HS-27A (cell line): ENCODE data around the gene PID1.
"Not testable (repeated sequence)": the region's sequence is repeated elsewhere in the genome, so short reads cannot be mapped to it uniquely, and the experiment has no call there.

ENCODE experiments used
- DNase-seq: peaks from one replicate; pipeline ENCODE4 v3.0.0-alpha.2; 2012; ENCODE audit warnings: low read depth, missing footprints

PID1 gene

DNA sequence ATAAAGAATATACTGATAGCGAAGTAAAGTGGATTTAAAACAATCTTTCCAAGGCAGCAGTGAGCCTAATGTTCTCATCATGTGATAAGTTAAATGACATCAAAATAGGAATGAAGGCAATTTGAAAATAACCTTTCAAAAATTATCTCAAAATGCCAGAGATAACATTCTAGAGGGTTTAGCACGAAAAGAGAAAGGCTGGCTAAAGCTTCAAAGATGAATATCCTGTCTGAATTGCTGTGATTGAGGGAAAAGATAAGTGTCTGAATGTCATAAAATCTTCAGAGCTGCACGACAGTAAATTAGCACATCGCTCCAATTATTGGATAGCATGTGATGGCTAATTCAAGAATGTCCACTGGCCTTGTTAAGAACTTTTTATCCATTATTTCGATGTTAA lies 159.3 kb downstream of the PID1 start:
- DNase-seq: no peak

DNA sequence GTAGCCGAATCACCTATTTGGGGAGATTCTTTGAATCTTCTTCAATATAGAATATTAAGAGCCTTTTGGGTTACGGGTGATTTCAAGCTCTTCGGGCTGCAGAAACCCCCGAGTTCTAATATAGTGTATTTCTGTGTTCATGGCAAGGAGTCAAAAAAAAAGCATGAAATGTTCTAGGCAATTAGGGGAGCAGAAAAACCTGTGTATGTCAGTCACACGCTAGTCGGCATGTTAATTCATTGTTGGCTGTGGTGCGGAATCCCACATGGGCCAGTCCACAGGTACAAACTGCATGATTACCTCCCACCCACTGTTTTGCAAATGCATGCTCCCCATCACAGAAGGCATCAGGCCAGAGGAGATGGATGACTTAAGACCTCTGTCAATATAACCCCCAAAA lies 161.9 kb downstream of the PID1 start:
- DNase-seq: no peak

DNA sequence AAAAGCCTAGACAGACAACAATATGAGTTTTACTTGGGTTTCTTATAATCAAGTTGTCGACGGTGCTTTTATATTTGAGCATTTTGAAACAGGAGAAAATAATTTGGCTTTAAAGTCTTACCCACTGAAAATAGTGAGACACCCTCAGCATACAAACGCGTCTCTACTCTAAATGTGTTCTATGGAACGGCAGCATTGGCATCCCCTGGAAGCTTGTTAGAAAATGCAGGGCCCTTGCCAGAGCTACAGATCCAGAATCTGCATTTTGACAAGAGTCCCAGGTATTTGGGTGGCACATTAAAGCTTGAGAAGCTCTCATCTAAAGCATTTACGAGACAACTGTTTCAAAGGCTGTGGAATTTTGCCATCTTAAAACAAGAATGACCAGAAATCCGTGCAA lies 163.5 kb downstream of the PID1 start:
- no peak for DNase-seq

DNA sequence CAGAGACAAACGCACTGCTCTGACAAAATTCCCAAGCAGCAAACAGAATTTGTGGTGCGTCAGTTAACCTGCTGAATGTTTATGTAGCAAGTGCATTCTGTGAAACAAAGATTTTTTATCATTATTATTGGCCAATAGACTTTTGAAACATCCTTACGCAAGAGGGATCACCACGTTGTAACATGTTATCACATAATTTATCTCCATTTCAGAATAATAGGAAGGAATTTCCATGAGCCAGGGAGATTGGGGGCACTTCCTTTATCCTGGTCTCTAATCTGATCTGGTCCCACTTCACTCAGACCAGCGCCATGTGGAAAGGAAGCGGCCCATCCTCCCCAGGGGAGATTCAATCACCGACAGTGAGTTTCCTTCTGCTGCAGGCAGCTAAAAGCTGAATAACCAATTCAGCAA lies 166.1 kb downstream of the PID1 start:
- no peak for DNase-seq

DNA sequence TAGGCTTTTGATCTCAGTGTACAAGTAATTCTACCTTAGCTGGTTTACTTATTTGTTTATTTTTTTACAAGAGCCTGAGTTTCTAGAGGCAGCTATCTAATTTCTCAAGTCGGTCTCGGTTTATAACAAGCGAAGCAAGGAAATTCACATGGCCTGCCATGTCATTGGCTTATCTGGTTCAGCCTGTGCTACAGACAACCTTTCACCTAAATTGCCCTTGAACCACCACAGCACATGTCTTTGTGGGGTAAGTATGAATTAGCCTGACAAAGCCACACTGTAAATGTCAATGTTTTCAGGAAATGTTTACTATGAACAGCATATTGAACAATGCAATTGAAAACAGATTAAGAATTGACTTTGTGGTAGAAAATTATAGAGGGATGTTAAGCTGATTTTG lies 167.1 kb downstream of the PID1 start:
- DNase-seq: no peak

DNA sequence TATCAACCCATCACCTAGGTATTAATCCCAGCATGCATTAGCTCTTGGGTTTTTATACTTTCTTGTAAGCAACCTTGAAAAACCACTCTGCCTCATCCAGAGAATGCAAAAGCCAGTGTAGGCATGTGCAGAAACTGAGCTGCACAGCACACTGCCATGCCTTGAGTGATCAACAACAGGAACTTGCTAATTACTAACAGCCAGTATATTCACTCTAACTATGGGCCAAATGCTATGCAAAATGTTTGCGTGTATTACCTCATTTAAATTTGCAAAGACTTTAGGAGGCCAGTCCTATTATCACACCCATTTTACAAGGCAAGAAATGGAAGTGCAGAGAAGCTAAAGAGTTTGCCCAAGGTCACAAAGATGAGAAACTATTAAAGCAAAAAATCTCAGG lies 169.8 kb downstream of the PID1 start:
- DNase-seq: no peak

DNA sequence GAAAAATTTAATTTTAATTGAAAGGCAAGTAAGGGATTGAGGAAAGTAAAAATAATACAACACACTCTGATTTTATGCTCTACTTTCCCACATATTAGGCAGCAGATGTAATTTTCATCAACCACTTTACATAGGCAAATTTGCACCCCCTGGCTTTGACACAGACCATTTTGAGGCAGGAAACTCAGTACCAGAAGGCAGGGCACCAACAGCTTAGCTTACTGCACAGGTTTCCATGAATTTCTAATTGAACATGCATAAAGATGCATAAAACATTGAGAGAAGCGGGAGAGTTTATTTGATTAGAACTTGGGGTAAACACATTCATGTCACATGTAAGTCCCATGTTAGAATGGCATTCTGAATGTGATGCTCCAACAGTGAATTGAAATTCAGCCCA lies 171.9 kb downstream of the PID1 start:
- DNase-seq: no peak

DNA sequence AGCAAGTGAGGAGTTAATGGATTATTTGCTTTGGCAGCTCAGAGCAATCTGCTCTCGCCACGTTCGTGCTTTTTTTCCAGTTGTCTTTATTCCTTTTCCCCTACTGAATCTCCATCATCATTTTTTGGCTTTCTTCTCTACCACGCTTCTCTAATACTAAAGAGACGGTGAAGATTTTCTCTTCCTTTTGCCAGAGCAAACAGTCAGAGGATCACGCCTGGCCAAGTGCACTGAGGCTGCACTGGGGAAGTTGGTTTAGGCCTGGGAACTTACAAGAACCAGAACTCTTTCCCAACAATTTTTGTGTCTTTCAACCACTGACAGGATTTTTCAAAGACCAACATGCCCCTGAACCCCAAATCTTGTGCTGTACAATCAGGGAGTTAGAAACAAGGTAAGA lies 172.3 kb downstream of the PID1 start:
- DNase-seq: no peak

DNA sequence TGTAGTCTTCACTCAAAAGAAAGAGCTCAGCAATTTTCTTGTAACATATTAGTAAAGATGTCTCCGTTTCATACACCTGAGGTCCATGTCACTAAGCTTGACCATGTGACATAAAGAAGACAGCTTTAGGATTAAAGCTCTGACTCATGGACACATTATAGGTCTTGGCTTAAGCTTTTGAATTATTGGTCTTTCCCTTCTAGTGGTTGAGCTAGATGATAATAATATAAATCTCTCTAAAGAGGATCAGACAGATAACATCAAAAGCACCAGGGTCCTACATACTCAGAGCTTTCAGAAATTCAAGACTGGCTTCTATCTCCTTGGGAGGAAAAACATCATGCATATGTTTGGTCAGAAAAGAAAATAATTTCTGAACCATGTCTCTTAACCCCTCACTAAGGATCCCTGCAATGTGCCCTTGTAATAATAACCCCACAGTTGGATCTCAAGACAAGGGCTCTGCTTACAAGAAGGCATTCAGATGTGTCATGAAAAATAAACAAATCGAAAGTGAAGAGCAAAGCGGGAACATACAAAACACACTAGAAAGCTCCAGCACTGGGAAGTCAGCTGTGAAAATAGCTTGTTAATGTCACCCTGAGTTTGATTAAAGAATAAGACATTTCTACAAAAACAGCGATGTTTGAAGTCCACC lies 174.5 kb downstream of the PID1 start:
- no peak for DNase-seq

DNA sequence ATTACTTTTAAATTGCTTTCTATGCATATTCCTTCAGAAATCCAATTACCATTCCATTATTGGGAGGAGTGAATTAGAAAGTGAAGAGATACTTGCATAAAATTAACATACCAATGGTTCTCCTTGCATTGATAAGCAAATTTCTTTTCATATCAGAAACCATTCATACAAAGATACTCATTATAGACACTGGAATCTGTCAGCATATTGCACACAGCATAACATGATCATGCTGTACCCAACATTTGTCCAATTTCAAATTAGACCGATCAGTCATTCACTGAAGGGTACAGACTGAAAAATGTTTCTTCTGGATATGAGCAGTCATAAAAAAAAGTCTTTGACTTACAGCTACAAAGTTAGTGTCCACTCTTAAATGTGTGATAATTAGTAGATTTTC lies 175.6 kb downstream of the PID1 start:
- DNase-seq: no peak

DNA sequence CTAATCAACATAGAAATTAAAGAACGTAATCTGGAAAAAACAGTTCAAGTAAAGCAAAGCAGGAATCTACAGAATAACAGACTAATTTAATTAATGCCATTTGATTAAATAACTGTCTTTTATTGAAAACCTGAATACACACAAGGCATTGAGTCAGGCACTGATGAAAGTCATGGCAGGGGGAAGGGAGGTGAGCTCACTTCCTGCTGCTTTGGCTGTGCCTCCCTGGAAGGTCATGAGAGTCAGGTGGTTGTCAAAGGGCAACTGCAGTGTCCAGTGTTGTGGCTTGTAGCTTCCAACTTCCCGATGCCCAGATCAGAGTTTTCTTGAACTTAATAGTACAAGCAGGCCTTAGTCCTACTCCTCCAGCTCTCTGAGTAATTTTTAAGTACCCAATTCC lies 180.9 kb downstream of the PID1 start:
- no peak for DNase-seq

DNA sequence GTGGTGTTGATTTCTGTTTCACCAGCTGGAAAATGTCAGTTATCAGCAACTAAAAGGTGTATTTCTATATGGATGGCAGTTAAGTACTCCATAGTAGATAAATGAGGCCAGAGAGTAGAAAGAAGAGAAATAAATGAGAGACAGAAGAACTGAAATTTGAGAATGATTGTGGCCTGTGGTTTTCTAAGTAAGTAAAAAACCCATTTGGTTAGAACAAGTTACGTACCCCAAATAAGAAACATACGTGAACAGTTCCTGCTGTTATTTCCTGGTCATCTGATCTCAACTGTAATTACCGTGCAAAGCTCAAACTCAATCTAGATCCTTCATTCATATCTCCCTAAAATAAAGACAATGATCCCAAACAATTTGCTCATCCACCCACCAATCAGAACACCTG lies 181.3 kb downstream of the PID1 start:
- no peak for DNase-seq

DNA sequence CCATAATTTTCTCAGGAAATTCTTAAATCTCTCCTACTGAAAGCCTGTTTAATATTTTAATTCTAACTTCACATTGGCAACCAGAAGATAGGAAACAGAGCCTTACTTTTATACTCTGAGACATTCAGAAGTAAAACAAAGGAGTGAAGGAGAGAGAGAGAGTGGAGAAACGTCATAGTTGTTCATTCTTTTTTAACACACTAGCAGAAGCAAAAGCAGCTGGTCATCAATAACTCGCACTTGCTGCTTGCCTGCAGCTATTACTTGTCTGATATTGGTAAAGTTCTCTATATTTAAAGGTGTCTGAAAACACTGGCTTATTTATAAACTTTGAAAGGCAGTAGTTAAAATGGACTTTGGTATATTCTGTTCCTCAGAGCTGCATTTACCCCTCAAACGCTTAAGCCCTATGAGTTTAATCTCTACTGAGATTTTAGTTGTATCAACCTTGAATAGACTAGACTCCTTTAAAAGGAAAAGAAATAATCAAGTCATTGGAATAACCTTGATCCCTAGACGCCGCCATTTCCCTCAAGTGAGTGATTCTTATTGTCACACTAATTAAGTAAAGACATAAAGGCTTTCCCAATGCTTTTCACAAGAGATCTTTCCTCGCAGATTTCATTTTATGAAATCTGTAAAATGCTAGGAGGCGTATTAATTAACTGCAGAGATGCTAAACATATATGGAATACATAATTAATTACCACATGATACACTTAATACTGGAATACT lies 182.0 kb downstream of the PID1 start:
- no peak for DNase-seq

DNA sequence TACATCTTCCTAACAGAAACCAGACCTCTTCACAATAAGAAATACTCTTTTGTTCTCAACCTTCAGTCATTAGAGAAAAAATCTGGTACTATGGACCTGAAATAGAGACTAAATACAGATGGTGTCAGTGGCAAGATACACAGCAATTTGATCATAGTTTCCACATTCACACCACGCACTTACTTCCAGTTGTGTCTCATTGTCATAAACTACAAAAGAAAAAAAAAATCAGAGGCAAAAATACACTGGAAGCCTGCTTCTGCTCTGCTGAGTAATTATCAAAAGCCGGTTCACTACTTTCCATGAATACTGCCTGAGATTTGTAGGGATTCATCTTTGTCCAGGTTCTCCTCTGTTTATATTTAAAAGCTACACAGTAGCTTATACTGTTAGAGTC lies 182.6 kb downstream of the PID1 start:
- no peak for DNase-seq

DNA sequence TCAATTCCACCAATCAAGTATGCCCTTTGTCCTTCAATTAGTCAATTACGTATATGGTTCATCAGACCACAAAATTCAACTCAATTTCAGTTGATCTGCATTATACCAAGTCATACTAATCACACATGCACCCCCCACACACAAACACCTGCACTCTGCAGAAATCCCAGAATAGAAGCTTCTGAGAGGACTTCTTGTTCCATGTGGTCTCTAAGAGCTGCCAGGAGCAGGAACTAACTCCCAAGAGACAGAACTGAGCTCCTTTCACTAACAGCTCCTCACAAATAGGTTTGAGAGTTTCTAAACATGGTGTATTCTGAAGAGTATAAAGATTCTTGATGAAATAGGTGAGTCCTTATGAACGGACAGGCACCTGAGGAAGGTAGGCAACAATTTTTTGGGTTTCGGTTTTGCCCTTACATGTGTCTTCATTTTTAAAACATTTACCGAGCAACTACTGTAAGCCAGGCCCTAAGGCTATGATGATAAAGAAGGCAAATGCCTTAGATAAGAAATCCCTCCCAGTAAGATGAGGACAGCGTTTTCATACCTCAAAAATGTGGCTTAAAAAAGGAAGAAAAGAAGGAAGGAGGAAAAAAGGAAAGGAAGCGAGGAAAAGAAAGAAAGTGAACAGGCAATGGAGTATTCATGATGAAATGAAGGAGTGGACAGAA lies 183.1 kb downstream of the PID1 start:
- no peak for DNase-seq

DNA sequence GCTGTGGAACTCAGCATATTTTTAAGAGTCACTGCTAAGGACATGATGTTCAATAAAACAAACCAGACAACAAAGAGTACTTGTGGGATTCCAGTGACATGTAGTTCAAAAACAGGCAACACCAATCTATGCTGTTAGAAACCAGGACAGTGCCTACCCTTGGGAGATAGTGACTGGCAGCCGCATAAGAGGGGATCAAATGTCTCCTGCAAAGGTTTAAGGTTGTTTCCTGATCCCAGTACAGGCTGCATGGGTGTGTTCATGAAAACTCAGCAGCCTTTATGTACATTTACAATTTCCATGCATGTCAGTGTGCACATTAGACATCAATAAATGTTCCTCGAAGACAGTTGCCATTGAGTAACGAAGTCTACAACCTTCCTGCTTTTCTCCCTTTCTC lies 183.8 kb downstream of the PID1 start:
- DNase-seq: no peak

DNA sequence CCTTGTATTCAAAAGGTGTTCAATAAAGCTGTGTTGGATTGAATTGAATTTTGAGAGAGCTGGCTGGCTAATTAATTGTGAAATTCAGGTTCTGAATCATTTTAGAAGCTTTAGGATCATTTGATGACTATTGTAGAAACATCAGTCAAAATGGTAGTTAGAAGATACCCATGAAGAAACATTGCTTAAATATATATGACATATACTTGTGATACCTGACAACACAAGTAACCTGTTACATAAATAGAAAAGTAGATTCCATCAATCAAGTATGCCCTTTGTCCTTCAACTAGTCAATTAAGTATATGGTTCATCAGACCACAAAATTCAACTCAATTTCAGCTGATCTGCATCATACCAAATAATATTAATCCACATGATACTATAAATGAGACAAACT lies 185.6 kb downstream of the PID1 start:
- DNase-seq: no peak

DNA sequence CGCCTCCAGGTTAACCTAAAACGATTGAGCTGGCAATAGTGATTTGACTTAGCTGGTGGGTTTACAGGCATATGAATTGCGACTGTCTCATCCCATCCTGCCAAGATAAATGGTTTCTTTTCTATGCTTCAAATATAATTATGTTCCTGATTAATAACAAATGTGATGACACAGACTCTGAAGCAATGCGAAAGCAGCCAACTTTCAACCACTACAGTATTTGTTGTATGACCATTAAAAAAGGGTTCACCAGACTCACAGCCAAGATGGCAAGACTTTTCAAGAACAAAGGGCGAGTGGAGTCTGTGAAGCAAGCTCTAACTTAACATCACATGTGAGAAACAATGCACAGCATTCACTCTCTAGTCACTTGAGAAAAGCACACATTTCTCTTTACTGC lies 186.6 kb downstream of the PID1 start:
- no peak for DNase-seq

DNA sequence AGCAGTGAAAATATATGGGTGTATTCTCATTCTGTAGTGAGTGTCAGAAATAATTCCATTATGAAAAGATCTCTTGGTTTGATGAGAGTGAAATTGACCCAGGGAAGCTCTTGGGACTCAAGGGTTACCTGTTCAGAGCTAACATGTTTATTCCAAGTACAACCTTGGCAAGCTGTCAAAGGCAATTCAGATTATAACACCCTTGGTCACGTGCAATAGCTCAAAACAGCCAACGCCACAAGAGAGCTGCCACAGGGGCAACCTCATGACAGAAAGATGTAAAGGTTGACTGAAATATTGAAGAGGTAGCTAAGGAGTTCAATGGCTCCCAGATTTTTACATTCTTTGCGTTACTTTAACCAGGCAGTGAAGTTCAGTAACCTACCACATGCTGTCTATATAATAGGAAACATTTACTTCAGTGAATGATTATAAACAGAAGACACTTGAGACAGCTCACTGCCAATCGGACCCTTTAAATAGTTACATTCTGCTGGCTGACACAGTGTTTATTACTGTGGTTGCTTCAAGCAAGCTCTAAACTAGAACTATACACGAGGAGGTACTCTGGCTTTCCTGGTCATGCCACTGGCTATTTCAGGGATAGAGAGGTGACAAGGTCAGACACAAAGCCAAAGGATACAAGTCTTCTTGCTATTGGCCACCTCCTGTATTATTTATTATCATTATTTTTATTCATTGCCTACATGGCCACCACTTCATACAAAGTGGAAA lies 187.3 kb downstream of the PID1 start:
- DNase-seq: no peak

DNA sequence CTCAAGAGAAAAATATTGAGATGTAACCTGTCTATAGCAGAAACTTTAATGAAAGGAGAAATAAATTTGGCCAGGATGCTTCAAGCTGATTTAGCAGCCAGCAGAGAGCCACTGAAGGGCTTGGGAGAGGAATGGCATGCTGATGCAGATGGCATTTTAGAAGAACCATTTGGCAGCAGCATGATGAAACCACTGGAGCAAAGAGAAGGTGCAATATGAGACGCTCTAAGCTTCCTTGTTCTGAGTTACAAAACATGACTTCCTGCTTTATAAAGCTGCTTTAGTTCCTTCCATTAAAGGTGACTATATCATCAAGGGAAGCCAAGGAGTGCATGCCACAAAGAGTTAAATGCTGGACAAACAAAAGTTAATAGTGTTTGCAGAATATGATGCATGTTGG lies 189.7 kb downstream of the PID1 start:
- no peak for DNase-seq

DNA sequence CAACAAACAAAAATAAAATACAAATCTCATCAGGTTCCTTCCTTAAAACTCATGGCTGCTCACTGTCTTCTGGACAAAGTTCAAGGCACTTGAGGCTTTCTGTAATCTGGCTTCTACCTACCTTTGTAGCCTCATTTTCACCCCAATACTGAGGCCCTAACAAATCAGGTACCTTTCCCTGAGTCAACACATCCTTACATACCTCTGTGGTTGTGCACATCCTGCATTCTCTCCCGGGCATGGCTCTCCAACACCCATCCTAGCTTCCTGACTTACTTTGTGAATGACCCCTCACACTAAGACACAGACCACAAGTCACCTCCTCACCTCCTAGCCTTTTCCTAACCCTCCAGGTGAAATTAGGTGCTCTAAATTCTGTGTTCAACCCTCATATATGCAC lies 190.9 kb downstream of the PID1 start:
- DNase-seq: no peak

DNA sequence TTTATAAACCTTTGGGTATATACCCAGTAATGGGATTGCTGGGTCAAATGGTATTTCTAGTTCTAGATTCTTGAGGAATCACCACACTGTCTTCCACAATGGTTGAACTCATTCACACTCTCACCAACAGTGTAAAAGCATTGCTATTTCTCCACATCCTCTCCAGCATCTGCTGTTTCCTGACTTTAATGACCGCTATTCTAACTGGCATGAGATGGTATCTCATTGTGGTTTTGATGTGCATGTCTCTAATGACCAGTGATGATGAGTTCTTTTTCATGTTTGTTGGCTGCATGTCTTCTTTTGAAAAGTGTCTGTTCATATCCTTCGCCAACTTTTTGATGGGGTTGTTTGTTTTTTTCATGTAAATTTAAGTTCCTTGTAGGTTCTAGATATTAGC lies 194.2 kb downstream of the PID1 start:
- not testable (repeated sequence) for DNase-seq

DNA sequence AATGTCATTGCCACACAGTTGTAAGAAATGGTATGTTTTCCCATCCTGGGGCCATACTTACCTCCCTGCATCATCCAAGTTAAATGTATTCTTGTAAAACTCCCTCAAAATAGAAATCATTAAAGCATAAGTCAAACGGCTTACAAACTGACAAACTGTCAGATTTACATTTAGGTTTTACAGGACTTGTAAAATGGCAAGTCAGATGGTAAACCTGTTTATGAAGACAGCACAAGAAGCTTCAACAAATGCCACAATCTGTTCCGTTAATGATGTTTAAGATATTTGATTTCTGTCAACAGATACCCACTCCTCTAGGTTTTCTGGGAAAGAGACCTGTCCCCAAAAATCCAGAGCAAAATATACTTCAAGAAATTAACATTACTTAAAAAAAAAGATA lies 197.2 kb downstream of the PID1 start:
- no peak for DNase-seq
